Fibroblast of upper back skin (primary cell): Measurements from ENCODE around the gene SEPTIN10.
A peak's percentile ranks its signal among the peaks of the same experiment; 100 is the strongest.
"Not testable (repeated sequence)": the region's sequence is repeated elsewhere in the genome, so short reads cannot be mapped to it uniquely, and the experiment has no call there.

Source experiments
- DNase-seq: peaks from one replicate; pipeline ENCODE4 v3.0.0-alpha.2; 2013

The SEPTIN10 gene

GRCh38 chr2:109633284-109633961, 19.7 kb upstream of the SEPTIN10 start:
- DNase-seq, result no peak

DNA sequence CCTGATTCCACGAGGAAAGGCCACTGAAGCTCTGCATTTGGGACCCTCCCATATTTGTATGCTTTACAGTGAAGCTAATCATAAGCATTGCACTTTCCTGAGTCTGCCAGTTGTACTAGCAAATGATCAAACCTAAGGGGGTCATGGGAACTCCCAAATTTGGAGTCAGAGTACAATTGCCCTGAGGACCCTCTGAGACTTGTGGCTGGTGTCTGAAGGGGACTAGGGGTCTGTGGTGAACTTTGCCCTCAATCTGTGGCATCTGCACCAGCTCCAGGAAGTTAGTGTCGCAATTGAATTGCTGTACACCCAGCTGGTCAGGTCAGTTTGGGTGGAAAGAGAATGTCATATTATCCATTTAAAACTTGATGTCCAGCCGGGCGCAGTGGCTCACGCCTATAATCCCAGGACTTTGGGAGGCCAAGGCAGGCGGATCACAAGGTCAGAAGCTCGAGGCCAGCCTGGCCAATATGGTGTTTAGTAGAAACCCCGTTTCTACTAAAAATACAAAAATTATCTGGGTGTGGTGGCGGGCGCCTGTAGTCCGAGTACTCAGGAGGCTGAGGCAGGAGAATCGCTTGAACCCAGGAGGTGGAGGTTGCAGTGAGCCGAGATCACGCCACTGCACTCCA, 18.5 kb upstream of the SEPTIN10 start:
- DNase-seq, result no peak

- no peak for DNase-seq
Measured at GRCh38 chr2:109631741-109632140, 18.0 kb upstream of the SEPTIN10 start.

- no peak for DNase-seq
Measured at GRCh38 chr2:109630441-109631430, 17.0 kb upstream of the SEPTIN10 start.

- DNase-seq, result no peak
Measured at GRCh38 chr2:109629867-109630266, 16.1 kb upstream of the SEPTIN10 start.

GRCh38 chr2:109628321-109628720, 14.6 kb upstream of the SEPTIN10 start:
- not testable (repeated sequence) for DNase-seq

GRCh38 chr2:109624339-109624738, 10.6 kb upstream of the SEPTIN10 start:
- DNase-seq, result no peak

GRCh38 chr2:109623923-109624322, 10.2 kb upstream of the SEPTIN10 start:
- DNase-seq, result no peak

- no peak for DNase-seq
Measured at GRCh38 chr2:109623297-109623696, 9.5 kb upstream of the SEPTIN10 start.

- DNase-seq, result no peak
Measured at GRCh38 chr2:109619032-109619615, 5.4 kb upstream of the SEPTIN10 start.

DNA sequence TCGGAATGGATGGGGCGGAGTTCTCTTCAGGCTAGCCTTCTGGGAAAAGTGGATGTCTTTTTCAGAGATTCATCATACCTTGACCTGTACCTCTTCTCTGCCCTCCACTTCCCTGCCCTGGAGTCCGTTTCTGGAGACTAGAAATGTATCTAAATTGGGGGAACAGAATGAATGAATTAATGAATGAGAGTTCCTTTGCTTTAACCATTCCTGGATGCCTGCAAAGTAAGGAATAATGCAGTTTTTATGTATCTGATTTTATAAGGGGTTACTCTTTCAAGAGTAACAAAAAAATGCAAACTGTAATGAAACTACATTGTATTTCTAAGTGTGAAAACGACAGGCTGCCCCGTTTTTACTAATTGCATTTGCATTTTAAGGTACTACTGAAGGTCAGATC, 2.4 kb upstream of the SEPTIN10 start:
- DNase-seq, result no peak

DNA sequence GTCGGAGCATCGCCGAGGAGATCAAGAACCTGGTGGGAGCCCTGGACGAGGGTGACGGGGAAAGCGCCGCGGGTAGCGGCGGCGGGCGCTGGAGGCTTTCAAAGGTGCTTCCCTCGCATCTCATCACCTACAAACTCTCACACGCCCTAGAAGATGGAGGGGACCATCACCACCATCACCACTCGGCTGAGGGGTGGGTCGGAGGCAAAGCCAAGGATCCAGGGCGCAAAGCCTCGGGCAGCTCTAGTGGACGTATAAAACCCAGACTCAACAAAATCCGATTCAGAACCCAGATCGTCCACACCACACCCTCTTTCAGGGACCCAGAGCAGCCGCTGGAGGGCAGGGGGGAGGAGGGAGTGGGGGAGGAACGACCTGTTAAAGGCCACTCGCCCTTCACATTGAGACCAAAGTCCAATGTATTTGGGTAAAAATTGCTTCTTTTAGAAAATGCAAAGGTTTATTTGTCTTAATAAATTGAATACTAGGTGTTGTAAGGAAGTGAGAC, 1.9 kb upstream of the SEPTIN10 start:
- DNase-seq, result no peak

GRCh38 chr2:109614715-109615636, 1.2 kb upstream of the SEPTIN10 start:
- no peak for DNase-seq

GRCh38 chr2:109613081-109613921, 465 bp downstream of the SEPTIN10 start:
- DNase-seq, result peak; percentile 57

DNA sequence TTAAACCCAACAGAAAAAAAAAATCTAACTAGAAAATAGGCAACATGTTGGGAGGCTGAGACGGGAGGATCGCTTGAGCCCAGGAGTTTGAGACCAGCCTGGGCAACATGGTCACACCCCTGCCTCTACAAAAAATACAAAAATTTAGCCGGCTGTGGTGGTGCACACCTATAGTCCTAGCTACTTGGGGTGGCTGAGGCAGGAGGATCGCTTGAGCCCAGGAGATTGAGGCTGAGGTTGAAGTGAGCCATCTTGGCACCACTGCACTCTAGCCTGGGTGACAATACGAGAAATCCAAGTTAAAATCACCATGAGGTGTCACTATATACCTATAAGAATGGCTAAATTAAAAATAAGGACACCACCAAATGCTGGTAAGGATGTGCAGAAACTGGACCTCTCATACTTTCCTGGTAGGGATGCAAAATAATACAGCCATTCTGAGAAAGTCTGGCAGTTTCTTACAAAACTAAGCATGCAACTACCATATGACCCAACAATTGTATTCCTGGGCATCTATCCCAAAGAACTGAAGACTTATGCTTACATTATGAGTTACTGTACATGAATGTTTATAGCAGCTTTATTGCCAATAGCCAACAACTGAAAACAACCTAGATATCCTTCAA, 2.2 kb downstream of the SEPTIN10 start:
- peak; percentile 77 for DNase-seq

- peak; percentile 70 for DNase-seq
Measured at GRCh38 chr2:109609352-109610024, 4.3 kb downstream of the SEPTIN10 start.

- no peak for DNase-seq
Measured at GRCh38 chr2:109607766-109608165, 6.0 kb downstream of the SEPTIN10 start.

GRCh38 chr2:109604597-109604996, 9.2 kb downstream of the SEPTIN10 start:
- no peak for DNase-seq

DNA sequence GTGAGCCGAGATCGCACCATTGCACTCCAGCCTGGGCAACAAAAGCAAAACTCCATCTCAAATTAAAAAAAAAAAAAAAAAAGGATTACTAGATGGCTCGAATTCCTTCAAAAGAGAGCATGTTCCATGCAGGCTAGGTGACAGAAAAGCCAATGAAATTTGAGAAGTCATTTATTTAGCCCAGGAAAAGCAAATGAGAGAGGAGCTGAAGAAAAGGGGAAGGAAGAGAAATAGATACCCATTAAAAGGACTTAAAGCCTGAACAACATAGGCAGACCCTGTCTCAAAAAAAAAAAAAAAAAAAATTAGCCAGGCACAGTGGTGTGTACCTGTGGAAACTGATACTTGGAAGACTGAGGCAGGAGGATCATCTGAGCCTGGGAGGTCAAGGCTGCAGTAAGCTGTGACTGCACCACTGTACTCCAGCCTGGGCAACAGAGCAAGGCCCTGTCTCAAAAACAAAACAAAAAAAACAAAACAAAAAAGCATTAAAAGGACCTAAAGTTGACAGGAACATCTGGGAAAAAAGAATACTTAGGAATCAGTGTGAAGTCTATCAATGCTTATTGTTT, 11.1 kb downstream of the SEPTIN10 start:
- no peak for DNase-seq
